Osteocyte (in vitro differentiated cells): ENCODE results near the gene AP2A2. TPM values are rescaled to one million over a fixed set of nuclear protein-coding genes. Genes with fewer than 3 reads are reported as not detected.

Experiments
- DNase-seq: peaks from one replicate; pipeline ENCODE4 v3.0.0; 2021; ENCODE audit warnings: mixed read lengths; ENCODE audit not compliant: unreplicated experiment; ENCODE audit errors: extremely low spot score
- H3K27ac Mint-ChIP-seq: one replicate; pipeline ENCODE4 v1.8.0; 2021; ENCODE audit warnings: mild to moderate bottlenecking, mixed read lengths; ENCODE audit not compliant: unreplicated experiment
- H3K27me3 Mint-ChIP-seq: one replicate; pipeline ENCODE4 v1.8.0; 2021; ENCODE audit warnings: mixed read lengths; ENCODE audit not compliant: unreplicated experiment
- H3K36me3 Mint-ChIP-seq: one replicate; pipeline ENCODE4 v1.8.0; 2021; ENCODE audit warnings: mixed read lengths; ENCODE audit not compliant: unreplicated experiment
- H3K4me1 Mint-ChIP-seq: one replicate; pipeline ENCODE4 v1.8.0; 2021; ENCODE audit warnings: mixed read lengths; ENCODE audit not compliant: unreplicated experiment
- H3K4me3 Mint-ChIP-seq: one replicate; pipeline ENCODE4 v1.8.0; 2021; ENCODE audit warnings: mild to moderate bottlenecking, moderate library complexity, mixed read lengths; ENCODE audit not compliant: unreplicated experiment
- H3K9me3 Mint-ChIP-seq: one replicate; pipeline ENCODE4 v1.8.0; 2021; ENCODE audit warnings: mixed read lengths; ENCODE audit not compliant: unreplicated experiment
- total RNA-seq: library from RNA; stranded (reverse); gene quantifications from 2 replicates; pipeline ENCODE4 v1.2.1, GENCODE V29; 2021
- TF ChIP-seq, protein P1 (sequence below): fragments of 200-600 bp; sonication (generic); IDR thresholded peaks from 2 replicates; pipeline ENCODE4 v1.5.0; 2021; ENCODE audit warnings: antibody characterized with exemption, mild to moderate bottlenecking, moderate library complexity

AP2A2 gene
- total RNA-seq, 1 donor from 2014 or later = 102 TPM

GRCh38 chr11:1060852-1061616 lies 135.4 kb downstream of the AP2A2 start:
- H3K4me1 Mint-ChIP-seq = peaks cover 4% of the 10 kb centered on the region
- H3K4me3 Mint-ChIP-seq = no peak overlapping the region
- peaks cover 35% of the 10 kb centered on the region for H3K27me3 Mint-ChIP-seq
- TF ChIP-seq, protein P1, sequence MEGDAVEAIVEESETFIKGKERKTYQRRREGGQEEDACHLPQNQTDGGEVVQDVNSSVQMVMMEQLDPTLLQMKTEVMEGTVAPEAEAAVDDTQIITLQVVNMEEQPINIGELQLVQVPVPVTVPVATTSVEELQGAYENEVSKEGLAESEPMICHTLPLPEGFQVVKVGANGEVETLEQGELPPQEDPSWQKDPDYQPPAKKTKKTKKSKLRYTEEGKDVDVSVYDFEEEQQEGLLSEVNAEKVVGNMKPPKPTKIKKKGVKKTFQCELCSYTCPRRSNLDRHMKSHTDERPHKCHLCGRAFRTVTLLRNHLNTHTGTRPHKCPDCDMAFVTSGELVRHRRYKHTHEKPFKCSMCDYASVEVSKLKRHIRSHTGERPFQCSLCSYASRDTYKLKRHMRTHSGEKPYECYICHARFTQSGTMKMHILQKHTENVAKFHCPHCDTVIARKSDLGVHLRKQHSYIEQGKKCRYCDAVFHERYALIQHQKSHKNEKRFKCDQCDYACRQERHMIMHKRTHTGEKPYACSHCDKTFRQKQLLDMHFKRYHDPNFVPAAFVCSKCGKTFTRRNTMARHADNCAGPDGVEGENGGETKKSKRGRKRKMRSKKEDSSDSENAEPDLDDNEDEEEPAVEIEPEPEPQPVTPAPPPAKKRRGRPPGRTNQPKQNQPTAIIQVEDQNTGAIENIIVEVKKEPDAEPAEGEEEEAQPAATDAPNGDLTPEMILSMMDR = no peak
- H3K36me3 Mint-ChIP-seq = no peaks in the 10 kb centered on the region
- H3K27ac Mint-ChIP-seq = no peak overlapping the region
- no peak for DNase-seq
- peaks cover 4% of the 10 kb centered on the region for H3K9me3 Mint-ChIP-seq

Other genes starting within 250 kb of the AP2A2 start
- gene DEAF1, start 230.6 kb upstream of the AP2A2 start, total RNA-seq = 113 and 121 TPM in 2 replicates
- gene TMEM80, start 230.1 kb upstream of the AP2A2 start, total RNA-seq = 43.9 and 45.2 TPM in 2 replicates
- 32.4 and 39.3 TPM in 2 replicates for gene EPS8L2, start 219.6 kb upstream of the AP2A2 start, total RNA-seq
- 156 and 171 TPM in 2 replicates for gene TALDO1, start 178.4 kb upstream of the AP2A2 start, total RNA-seq
- gene GATD1, start 148.4 kb upstream of the AP2A2 start, total RNA-seq = 79.1 and 84.4 TPM in 2 replicates
- gene CEND1, start 135.8 kb upstream of the AP2A2 start, total RNA-seq = 0.21 and 0.27 TPM in 2 replicates
- gene SLC25A22, start 127.6 kb upstream of the AP2A2 start, total RNA-seq = 18.7 and 19.7 TPM in 2 replicates
- gene PIDD1, start 120.6 kb upstream of the AP2A2 start, total RNA-seq = 13.4 and 15.6 TPM in 2 replicates
- gene RPLP2, start 115.9 kb upstream of the AP2A2 start, total RNA-seq = 1,500 and 1,514 TPM in 2 replicates
- gene PNPLA2, start 107.0 kb upstream of the AP2A2 start, total RNA-seq = 83.8 and 96.4 TPM in 2 replicates
- 3.9 and 4.2 TPM in 2 replicates for gene CRACR2B, start 98.0 kb upstream of the AP2A2 start, total RNA-seq
- gene CD151, start 92.9 kb upstream of the AP2A2 start, total RNA-seq = 377 and 379 TPM in 2 replicates
- gene POLR2L, start 83.3 kb upstream of the AP2A2 start, total RNA-seq = 170 and 193 TPM in 2 replicates
- 163 and 175 TPM in 2 replicates for gene TSPAN4, start 83.0 kb upstream of the AP2A2 start, total RNA-seq
- 112 and 120 TPM in 2 replicates for gene CHID1, start 15.1 kb upstream of the AP2A2 start, total RNA-seq
- not detected in 2 replicates for gene MUC6, start 110.8 kb downstream of the AP2A2 start, total RNA-seq
- not detected in 2 replicates for gene MUC2, start 149.0 kb downstream of the AP2A2 start, total RNA-seq
- gene MUC5AC, start 232.1 kb downstream of the AP2A2 start, total RNA-seq = not detected in 2 replicates